Measurements from ENCODE around the gene MARCHF6. TPM values are rescaled to one million over a fixed set of nuclear protein-coding genes. Genes with fewer than 3 reads are reported as not detected.
"Not testable (repeated sequence)": the region's sequence is repeated elsewhere in the genome, so short reads cannot be mapped to it uniquely, and the experiment has no call there.

Gene MARCHF6
- total and polyA plus RNA-seq, 2 experiments from 2014 or later: 70.9 to 91.1 TPM

GRCh38 chr5:10366310-10367272, 13.1 kb downstream of the MARCHF6 start:
- Histone ChIP-seq H2AFZ (no peak overlapping the region), H3K4me3 (no peak overlapping the region), H3K79me2 (peaks cover 100% of the 10 kb centered on the region), H3K4me2 (no peak overlapping the region), H3K27ac (peak overlapping the region; percentile 38), H4K20me1 (ENCODE audit: insufficient read depth, poor library complexity, severe bottlenecking) (peaks cover 100% of the 10 kb centered on the region), H3K9me2 (replicated peaks; ENCODE audit: insufficient read depth) (no peaks in the 10 kb centered on the region), H3K4me1 (ENCODE audit: insufficient read depth) (peaks cover 6% of the 10 kb centered on the region), H3K9me3 (ENCODE audit: low read depth) (no peaks in the 10 kb centered on the region), H3K27me3 (no peaks in the 10 kb centered on the region), H3K36me3 (replicated peaks; ENCODE audit: insufficient read depth, low read depth) (no peaks in the 10 kb centered on the region)
- TF ChIP-seq, protein P1, sequence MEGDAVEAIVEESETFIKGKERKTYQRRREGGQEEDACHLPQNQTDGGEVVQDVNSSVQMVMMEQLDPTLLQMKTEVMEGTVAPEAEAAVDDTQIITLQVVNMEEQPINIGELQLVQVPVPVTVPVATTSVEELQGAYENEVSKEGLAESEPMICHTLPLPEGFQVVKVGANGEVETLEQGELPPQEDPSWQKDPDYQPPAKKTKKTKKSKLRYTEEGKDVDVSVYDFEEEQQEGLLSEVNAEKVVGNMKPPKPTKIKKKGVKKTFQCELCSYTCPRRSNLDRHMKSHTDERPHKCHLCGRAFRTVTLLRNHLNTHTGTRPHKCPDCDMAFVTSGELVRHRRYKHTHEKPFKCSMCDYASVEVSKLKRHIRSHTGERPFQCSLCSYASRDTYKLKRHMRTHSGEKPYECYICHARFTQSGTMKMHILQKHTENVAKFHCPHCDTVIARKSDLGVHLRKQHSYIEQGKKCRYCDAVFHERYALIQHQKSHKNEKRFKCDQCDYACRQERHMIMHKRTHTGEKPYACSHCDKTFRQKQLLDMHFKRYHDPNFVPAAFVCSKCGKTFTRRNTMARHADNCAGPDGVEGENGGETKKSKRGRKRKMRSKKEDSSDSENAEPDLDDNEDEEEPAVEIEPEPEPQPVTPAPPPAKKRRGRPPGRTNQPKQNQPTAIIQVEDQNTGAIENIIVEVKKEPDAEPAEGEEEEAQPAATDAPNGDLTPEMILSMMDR (IDR thresholded peaks at IDR 0.05; ENCODE audit: poor library complexity): no peak
- no peak for TF ChIP-seq EZH2phosphoT487 (IDR thresholded peaks at IDR 0.05; ENCODE audit: low read depth, severe bottlenecking, unreplicated experiment)
- TF ChIP-seq EZH2 (IDR thresholded peaks at IDR 0.05; ENCODE audit: borderline replicate concordance): no peak
- DNase-seq (ENCODE audit: low spot score): peak; percentile 45
- WGBS (ENCODE audit: low lambda C conversion rate, missing lambda C conversion rate): 74% methylated on average over 11 of the region's 11 CpGs

DNA sequence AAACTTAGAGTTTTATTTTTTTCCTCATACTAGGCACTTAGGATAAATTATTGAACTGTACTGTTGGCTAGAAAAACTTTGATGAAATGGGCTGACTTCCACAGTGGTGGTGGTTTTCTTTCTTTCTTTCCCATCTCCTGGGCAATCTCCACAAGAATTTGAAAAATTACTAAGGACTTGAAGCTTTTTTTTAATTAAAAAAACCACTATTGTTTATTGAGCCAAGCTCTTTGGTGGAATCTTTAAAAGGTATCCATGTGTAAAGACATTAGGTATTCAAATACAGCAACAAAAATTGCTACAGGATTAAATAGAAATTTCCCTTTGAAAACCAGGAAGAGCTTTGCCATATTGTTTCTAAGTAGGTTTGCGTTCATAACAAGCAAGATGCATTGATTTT, 14.1 kb downstream of the MARCHF6 start:
- Histone ChIP-seq H3K36me3 (replicated peaks; ENCODE audit: insufficient read depth, low read depth) (no peaks in the 10 kb centered on the region), H3K9me2 (replicated peaks; ENCODE audit: insufficient read depth) (no peaks in the 10 kb centered on the region), H3K4me3 (no peak overlapping the region), H3K4me2 (no peak overlapping the region), H4K20me1 (ENCODE audit: insufficient read depth, poor library complexity, severe bottlenecking) (peaks cover 100% of the 10 kb centered on the region), H3K27ac (no peak overlapping the region), H3K9me3 (ENCODE audit: low read depth) (no peaks in the 10 kb centered on the region), H2AFZ (no peak overlapping the region), H3K4me1 (ENCODE audit: insufficient read depth) (peaks cover 6% of the 10 kb centered on the region), H3K27me3 (no peaks in the 10 kb centered on the region), H3K79me2 (peaks cover 100% of the 10 kb centered on the region)
- DNase-seq (ENCODE audit: low spot score): no peak
- no peak for TF ChIP-seq EZH2phosphoT487 (IDR thresholded peaks at IDR 0.05; ENCODE audit: low read depth, severe bottlenecking, unreplicated experiment)
- no peak for TF ChIP-seq EZH2 (IDR thresholded peaks at IDR 0.05; ENCODE audit: borderline replicate concordance)
- TF ChIP-seq, protein P1 (IDR thresholded peaks at IDR 0.05; ENCODE audit: poor library complexity): no peak
- 100% methylated on average over 1 of the region's 1 CpG for WGBS (ENCODE audit: low lambda C conversion rate, missing lambda C conversion rate)

DNA sequence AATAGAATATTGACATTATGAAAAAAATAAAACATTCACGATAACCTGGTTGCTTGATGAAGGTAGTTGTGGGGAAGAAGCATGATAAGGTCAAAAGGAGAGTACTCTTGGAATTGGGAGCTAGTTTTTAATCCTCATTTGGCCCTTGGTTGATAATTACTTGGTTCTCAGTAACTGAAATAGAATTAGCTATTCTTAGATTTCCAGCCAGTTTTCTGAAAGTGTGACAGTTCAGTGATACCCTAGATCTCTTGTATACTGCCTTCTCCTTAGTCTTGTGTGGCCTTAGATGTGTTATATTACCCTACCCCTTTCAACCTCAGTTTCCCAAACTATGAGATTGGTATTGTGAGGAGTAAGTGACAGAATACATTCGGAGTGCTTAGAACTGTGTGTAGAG, 17.4 kb downstream of the MARCHF6 start:
- TF ChIP-seq EZH2 (IDR thresholded peaks at IDR 0.05; ENCODE audit: borderline replicate concordance) (no peak), EZH2phosphoT487 (IDR thresholded peaks at IDR 0.05; ENCODE audit: low read depth, severe bottlenecking, unreplicated experiment) (no peak)
- TF ChIP-seq, protein P1 (IDR thresholded peaks at IDR 0.05; ENCODE audit: poor library complexity): no peak
- no peak overlapping the region for H3K4me3 ChIP-seq
- H3K79me2 ChIP-seq: peaks cover 100% of the 10 kb centered on the region
- H3K27me3 ChIP-seq: no peaks in the 10 kb centered on the region
- H3K4me2 ChIP-seq: no peak overlapping the region
- no peaks in the 10 kb centered on the region for H3K9me2 ChIP-seq (replicated peaks; ENCODE audit: insufficient read depth)
- no peak for DNase-seq (ENCODE audit: low spot score)
- H2AFZ ChIP-seq: no peak overlapping the region
- 100% methylated on average over 2 of the region's 2 CpGs for WGBS (ENCODE audit: low lambda C conversion rate, missing lambda C conversion rate)
- H3K9me3 ChIP-seq (ENCODE audit: low read depth): no peaks in the 10 kb centered on the region
- peaks cover 99% of the 10 kb centered on the region for H4K20me1 ChIP-seq (ENCODE audit: insufficient read depth, poor library complexity, severe bottlenecking)
- no peak overlapping the region for H3K27ac ChIP-seq
- H3K36me3 ChIP-seq (replicated peaks; ENCODE audit: insufficient read depth, low read depth): no peaks in the 10 kb centered on the region
- H3K4me1 ChIP-seq (ENCODE audit: insufficient read depth): peaks cover 11% of the 10 kb centered on the region

GRCh38 chr5:10371369-10371768, 17.9 kb downstream of the MARCHF6 start:
- not testable (repeated sequence) for H3K27me3 ChIP-seq; H3K9me3 ChIP-seq (ENCODE audit: low read depth); H3K4me1 ChIP-seq (ENCODE audit: insufficient read depth); DNase-seq (ENCODE audit: low spot score); H3K36me3 ChIP-seq (replicated peaks; ENCODE audit: insufficient read depth, low read depth); H2AFZ ChIP-seq; H3K9me2 ChIP-seq (replicated peaks; ENCODE audit: insufficient read depth); H3K27ac ChIP-seq; H3K4me2 ChIP-seq; H3K4me3 ChIP-seq
- peaks cover 99% of the 10 kb centered on the region for H4K20me1 ChIP-seq (ENCODE audit: insufficient read depth, poor library complexity, severe bottlenecking)
- peaks cover 100% of the 10 kb centered on the region for H3K79me2 ChIP-seq
- 82% methylated on average over 2 of the region's 2 CpGs for WGBS (ENCODE audit: low lambda C conversion rate, missing lambda C conversion rate)

Data from hepatocyte (in vitro differentiated cells).